T-helper 1 cell treated with Interleukin-12 subunit alpha and Interleukin-12 subunit beta and Interleukin-4 antibody, amounts not matched to agents 30 μg/mL and 1 μg/mL, for 36 hours (primary cell): ENCODE results near the gene NINJ2.
"Not testable (repeated sequence)": the region's sequence is repeated elsewhere in the genome, so short reads cannot be mapped to it uniquely, and the experiment has no call there.

Experiments
- H3K27ac Mint-ChIP-seq: one replicate; pipeline ENCODE4 v1.8.0; 2021; ENCODE audit warnings: mild to moderate bottlenecking, mixed read lengths
- H3K27me3 Mint-ChIP-seq: one replicate; pipeline ENCODE4 v1.8.0; 2021; ENCODE audit warnings: low read depth, mixed read lengths
- H3K36me3 Mint-ChIP-seq: one replicate; pipeline ENCODE4 v1.8.0; 2021; ENCODE audit warnings: low read depth, mixed read lengths
- H3K4me1 Mint-ChIP-seq: one replicate; pipeline ENCODE4 v1.8.0; 2021; ENCODE audit warnings: low read depth, mixed read lengths
- H3K4me3 Mint-ChIP-seq: one replicate; pipeline ENCODE4 v1.8.0; 2021; ENCODE audit warnings: mild to moderate bottlenecking, moderate library complexity, mixed read lengths
- H3K9me3 Mint-ChIP-seq: one replicate; pipeline ENCODE4 v1.8.0; 2021; ENCODE audit warnings: mixed read lengths

The NINJ2 gene

DNA sequence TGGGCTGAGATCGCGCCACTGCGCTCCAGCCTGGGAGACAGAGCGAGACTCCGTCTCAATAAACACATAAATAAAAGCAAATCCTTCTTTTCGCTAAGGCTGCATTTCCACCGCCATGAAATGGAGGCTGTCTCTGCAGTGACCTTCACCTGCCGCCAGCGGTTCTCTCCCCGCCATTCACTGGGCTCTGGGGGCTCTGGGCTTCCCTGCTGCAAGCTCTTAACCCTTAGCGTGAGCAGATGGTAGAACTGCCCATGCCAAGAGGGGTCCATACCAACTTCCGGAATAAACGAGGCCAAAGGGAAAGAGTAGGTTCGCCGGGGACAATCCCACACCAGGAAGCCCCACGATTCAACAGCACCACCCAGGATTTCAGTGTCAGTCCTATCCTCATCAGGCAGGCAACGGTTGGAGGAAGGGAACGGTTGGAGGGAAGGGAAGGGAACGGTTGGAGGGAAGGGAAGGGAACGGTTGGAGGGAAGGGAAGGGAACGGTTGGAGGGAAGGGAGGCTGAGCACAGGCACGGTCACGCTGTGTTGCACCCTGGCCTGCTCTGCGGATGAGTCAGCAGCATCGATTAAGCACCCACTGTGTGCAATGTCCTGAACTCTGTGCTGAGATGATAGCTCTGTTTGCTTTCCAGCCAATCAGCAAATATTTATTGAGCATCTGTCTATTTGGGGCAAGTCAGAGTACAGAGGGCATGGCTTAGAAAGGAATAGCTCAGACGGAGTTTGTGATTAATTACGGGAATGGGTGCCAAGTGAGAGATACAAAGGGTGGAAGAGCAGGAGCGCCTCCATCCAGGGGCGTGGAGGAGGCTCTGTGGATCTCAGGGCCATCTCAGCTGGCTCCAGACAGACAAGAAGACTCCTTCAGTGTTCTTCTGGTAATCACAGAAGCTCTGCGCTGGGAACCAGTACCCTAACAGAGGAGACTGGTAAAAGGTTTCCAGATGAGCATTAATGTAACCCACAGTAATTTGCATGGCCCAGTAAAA is 77.9 kb downstream of the NINJ2 start:
- Mint-ChIP-seq H3K9me3 (peaks cover 4% of the 10 kb centered on the region), H3K27ac (no peak overlapping the region), H3K36me3 (peaks cover 6% of the 10 kb centered on the region), H3K27me3 (no peaks in the 10 kb centered on the region), H3K4me1 (peaks cover 4% of the 10 kb centered on the region), H3K4me3 (no peak overlapping the region)

DNA sequence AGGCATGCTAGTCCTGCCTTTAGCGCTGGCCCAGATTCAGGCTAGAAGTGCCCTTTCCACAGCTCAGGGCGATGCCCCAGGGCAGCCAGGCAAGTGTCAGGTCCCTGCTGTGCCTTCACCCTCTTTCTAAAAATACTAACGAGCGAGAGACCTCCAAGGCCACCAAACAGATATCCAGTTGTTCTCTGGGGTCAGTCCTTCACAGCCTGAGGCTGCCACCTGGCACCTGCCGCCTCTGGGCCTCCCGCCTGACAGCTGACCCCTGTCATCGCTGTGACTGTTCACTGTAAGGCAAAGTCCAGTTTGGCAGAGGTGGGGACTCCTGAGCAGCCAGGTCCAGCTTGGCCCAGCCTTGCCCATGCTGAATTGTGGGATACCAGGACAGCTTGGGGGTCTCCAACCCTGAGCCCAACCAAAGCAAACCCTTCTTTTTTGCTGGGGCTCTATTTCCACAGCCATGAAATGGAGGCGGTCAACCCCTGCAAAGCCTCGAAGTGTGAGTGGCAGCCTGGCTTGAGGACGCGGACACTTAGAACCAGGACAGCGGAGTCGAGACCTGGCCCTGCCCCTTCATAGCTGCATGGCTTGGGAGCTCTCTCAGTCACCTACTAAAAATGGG is 79.9 kb downstream of the NINJ2 start:
- H3K9me3 Mint-ChIP-seq = peaks cover 1% of the 10 kb centered on the region
- no peak overlapping the region for H3K27ac Mint-ChIP-seq
- H3K4me1 Mint-ChIP-seq = peaks cover 2% of the 10 kb centered on the region
- H3K4me3 Mint-ChIP-seq = no peak overlapping the region
- H3K36me3 Mint-ChIP-seq = peaks cover 3% of the 10 kb centered on the region
- no peaks in the 10 kb centered on the region for H3K27me3 Mint-ChIP-seq

DNA sequence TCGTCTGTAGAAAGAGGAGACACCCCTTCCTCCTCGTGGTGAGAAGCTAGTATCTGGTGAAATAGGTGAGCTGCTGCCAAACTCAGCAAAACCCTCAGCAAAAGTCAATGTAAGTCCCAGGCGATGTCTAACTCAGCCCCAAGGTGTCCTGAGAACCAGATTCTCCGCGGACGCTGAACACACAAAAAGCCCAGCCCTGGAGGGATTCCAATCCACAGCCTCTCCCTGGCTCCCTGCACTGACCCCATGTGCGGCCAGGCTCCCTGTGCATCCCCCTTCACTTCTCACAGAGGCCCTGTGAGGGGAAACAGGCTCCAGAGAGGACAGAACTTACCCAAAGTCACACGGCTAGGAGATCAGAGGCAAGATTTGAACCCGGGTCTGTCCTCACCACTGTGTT is 81.5 kb downstream of the NINJ2 start:
- no peaks in the 10 kb centered on the region for H3K36me3 Mint-ChIP-seq
- no peak overlapping the region for H3K27ac Mint-ChIP-seq
- peaks cover 4% of the 10 kb centered on the region for H3K4me1 Mint-ChIP-seq
- no peaks in the 10 kb centered on the region for H3K27me3 Mint-ChIP-seq
- no peak overlapping the region for H3K4me3 Mint-ChIP-seq
- H3K9me3 Mint-ChIP-seq = no peaks in the 10 kb centered on the region

DNA sequence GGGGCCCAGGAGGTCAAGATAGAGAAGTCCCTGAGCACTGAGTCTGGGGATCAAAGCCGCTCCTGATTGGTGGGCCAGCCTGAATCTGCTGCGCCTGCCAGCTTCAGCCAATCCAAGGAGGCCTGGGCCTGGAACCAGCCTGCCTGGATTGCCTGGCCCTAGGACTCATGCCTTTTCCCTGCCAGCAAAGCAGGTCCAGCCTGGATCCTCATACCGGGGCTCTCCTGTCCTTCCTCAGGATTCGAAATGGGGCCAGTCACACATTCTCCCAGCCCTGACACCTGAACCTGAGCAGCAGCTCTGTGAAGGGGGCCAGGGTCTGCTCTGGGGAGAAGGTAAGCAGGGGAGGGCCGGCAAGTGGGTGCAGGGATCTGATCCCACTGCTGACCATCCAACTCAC is 81.9 kb downstream of the NINJ2 start:
- Mint-ChIP-seq H3K4me3 (no peak overlapping the region), H3K27me3 (no peaks in the 10 kb centered on the region), H3K4me1 (peaks cover 7% of the 10 kb centered on the region), H3K36me3 (no peaks in the 10 kb centered on the region), H3K9me3 (no peaks in the 10 kb centered on the region), H3K27ac (no peak overlapping the region)

DNA sequence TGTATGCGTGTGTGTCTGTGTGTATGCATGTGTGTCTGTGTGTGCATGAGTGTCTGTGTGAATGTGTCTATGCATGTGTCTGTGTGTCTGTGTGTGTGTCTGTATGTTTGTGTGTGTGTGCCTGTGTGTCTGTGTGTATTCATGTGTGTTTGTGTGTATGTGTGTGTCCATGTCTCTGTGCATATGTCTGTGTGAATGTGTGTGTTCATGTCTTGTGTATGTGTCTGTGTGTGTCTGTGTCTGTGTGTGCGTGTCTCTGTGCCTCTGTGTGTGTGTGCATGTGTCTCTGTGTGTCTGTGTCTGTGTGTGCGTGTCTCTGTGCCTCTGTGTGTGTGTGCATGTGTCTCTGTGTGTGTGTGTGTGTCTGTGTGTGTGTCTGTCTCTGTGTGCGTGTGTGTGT is 82.4 kb downstream of the NINJ2 start:
- no peaks in the 10 kb centered on the region for H3K36me3 Mint-ChIP-seq
- no peaks in the 10 kb centered on the region for H3K9me3 Mint-ChIP-seq
- peaks cover 8% of the 10 kb centered on the region for H3K4me1 Mint-ChIP-seq
- H3K27ac Mint-ChIP-seq = no peak overlapping the region
- H3K4me3 Mint-ChIP-seq = no peak overlapping the region
- H3K27me3 Mint-ChIP-seq = no peaks in the 10 kb centered on the region

DNA sequence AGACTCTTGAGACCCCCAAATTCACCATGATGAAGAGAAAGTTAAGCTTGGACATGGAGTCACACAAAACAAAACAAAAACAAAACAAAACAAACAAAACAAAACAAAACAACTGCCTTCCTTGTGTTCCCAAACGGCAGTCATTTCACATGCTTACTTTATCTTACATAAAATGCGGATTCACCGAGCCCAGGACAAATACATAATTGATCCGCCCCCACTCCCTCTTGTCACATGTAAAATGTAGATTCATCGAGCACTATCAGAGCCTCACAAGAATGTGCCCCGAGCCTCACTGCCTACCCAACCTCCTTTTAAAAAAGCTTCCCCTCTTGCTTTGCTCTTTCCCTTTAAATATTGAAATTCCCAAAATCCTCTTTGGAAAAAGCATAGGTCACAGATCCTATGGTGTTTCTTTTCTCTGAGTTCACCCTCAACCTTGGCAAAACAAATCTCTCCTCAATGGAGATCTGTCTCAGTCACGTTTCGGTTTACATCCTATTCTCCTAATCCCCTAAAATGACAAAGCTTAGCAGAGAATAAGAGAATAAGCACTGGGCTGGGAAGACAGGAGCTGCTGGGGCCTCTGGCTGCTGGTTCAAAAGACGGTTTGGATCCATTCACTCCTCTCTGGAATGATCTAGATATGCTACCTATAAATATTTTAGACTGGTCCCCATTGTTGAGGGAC is 83.7 kb downstream of the NINJ2 start:
- no peaks in the 10 kb centered on the region for H3K36me3 Mint-ChIP-seq
- H3K4me1 Mint-ChIP-seq = peaks cover 8% of the 10 kb centered on the region
- H3K9me3 Mint-ChIP-seq = no peaks in the 10 kb centered on the region
- no peak overlapping the region for H3K27ac Mint-ChIP-seq
- H3K4me3 Mint-ChIP-seq = no peak overlapping the region
- no peaks in the 10 kb centered on the region for H3K27me3 Mint-ChIP-seq

DNA sequence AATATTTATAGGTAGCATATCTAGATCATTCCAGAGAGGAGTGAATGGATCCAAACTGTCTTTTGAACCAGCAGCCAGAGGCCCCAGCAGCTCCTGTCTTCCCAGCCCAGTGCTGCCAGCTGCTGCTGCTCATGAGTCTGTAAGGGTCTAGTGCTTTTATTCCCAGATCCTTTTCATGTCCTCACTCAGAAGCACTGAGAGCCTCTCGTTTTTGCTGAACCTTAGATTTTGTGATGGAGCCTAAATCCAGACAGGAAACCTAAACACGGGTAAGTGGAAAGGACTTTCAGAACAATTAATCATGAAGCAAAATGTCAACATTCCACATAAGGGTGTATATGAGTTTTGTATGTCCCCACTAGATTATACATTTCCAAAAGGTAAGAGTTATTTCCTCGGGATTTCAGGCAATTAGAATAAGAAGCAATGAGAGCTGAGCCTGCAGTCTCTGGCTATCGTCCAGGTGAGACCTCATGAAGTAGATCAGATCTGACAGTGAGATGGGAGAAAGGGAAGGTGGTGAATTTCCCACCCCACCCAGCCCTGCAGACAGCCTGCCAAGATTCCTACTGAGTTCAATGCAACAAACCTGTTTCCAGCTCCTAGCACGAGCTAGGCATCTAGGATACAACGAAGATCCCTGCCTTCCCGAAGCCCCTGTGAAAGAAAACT is 84.4 kb downstream of the NINJ2 start:
- no peaks in the 10 kb centered on the region for H3K9me3 Mint-ChIP-seq
- H3K4me1 Mint-ChIP-seq = peaks cover 10% of the 10 kb centered on the region

DNA sequence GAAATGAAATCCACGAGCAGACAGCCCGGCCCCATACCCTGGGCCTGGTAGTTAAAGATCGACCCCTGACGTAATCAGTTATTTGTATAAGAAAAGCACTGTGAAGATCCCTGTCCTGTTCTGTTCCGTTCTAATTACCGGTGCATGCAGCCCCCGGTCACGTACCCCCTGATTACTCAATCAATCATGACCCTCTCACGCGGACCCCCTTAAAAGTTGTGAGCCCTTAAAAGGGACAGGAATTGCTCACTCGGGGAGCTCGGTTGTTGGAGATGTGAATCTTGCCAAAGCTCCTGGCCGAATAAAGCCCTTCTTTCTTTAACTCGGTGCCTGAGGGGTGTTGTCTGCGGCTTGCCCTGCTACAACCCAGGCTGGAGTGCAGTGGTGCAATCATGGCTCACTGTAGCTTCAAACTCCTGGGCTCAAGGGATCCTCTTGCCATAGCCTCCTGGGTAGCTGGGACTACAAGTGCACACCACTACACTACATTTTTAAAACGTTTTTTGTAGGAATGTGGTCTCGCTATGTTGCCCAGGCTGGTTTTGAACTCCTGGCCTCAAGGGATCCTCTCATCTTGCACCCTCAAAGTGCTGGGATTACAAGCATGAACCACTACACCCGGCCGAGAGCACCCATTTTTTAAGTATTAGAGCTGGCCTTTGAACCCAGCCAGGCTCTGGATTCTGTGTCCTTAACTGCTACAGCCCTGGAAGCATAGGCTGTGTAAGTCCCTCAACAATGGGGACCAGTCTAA is 85.1 kb downstream of the NINJ2 start:
- H3K27me3 Mint-ChIP-seq, H3K27ac Mint-ChIP-seq, H3K36me3 Mint-ChIP-seq, H3K4me3 Mint-ChIP-seq, H3K9me3 Mint-ChIP-seq: not testable (repeated sequence)
- peaks cover 15% of the 10 kb centered on the region for H3K4me1 Mint-ChIP-seq

More for the DNA sequence above, 84.4 kb downstream of the NINJ2 start:
- no peak overlapping the region for H3K27ac Mint-ChIP-seq
- H3K27me3 Mint-ChIP-seq = no peaks in the 10 kb centered on the region
- H3K36me3 Mint-ChIP-seq = no peaks in the 10 kb centered on the region
- no peak overlapping the region for H3K4me3 Mint-ChIP-seq

DNA sequence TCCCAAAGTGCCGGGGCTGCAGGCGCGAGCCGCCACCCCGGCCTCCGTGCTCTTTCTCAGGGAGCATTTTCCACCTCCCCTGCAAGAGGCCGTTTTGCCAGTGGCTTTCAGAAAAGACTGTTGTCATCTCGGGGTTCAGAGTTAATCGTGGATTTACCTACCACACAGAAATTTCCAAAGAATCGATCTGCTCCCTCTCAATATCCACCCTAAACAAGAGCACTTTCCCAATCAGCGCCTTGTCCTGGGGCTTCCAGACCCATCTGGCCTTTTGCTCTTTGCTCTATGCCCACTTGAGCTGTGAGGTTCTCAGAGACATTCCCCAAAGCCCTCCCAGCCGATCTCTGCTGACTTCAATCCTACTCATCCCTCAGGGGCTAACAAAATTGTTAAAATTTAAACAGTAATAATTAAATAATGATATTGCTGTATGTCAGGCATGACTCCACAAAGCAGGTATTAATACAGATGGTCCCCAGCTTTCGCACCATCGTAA is 86.6 kb downstream of the NINJ2 start:
- H3K9me3 Mint-ChIP-seq = no peaks in the 10 kb centered on the region
- H3K4me3 Mint-ChIP-seq = peak overlapping the region; percentile 21
- H3K4me1 Mint-ChIP-seq = peaks cover 18% of the 10 kb centered on the region
- H3K27me3 Mint-ChIP-seq = no peaks in the 10 kb centered on the region
- H3K27ac Mint-ChIP-seq = no peak overlapping the region
- peaks cover 2% of the 10 kb centered on the region for H3K36me3 Mint-ChIP-seq

DNA sequence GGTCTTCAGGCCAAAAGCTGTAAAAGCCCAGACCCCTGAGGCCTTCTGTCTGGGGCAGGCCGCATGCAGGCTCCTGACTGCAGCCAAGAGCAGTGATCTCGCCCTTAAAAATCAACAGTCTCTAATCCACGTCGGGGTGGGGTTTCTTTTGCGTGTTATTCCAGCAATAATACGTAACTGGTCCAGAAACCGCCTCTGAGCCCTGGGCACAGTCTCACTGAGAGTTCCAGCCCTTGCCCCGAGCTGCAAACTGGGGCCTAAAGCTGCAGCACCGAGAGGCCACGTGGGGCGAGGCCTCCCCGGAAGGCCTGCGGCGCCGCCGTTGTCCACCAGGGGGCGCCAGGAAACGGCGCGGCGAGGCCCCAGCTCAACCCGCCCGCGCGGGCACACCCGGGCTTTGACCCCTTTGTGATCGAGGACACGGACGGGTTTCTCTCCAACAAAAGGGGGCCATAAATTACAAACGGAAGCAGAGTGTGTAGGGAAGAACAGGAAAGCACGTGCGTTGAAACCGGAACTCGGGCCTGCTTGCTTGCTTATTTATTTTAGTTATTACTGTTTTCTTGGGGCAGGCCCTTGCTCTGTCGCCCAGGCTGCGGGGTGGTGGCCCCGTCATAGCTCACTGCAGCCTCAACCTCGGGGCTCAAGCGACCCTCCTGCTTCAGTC is 87.2 kb downstream of the NINJ2 start:
- H3K4me3 Mint-ChIP-seq = peak overlapping the region; percentile 55
- peaks cover 18% of the 10 kb centered on the region for H3K4me1 Mint-ChIP-seq
- peak overlapping the region; percentile 77 for H3K27ac Mint-ChIP-seq
- H3K36me3 Mint-ChIP-seq = peaks cover 2% of the 10 kb centered on the region
- H3K9me3 Mint-ChIP-seq = no peaks in the 10 kb centered on the region
- H3K27me3 Mint-ChIP-seq = no peaks in the 10 kb centered on the region

DNA sequence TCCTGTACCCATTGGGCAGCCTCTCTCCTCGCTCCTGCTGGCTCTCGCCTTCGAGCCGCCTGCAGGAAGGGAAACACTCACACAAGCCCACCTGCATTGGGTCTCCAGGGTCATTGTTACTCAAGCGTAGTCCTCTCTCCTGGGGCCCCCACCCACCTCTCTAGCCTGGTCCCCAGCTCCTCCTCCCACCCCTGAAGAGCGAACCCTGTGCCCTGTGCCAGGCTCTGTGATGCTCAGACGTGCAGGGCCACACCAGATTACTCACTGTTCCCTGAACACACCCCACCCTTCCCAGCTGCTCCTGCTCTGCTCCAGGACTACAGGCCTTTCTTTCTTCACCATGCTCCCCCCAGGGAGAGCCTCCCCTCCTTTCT is 88.1 kb downstream of the NINJ2 start:
- H3K4me3 Mint-ChIP-seq = no peak overlapping the region
- H3K9me3 Mint-ChIP-seq = no peaks in the 10 kb centered on the region

DNA sequence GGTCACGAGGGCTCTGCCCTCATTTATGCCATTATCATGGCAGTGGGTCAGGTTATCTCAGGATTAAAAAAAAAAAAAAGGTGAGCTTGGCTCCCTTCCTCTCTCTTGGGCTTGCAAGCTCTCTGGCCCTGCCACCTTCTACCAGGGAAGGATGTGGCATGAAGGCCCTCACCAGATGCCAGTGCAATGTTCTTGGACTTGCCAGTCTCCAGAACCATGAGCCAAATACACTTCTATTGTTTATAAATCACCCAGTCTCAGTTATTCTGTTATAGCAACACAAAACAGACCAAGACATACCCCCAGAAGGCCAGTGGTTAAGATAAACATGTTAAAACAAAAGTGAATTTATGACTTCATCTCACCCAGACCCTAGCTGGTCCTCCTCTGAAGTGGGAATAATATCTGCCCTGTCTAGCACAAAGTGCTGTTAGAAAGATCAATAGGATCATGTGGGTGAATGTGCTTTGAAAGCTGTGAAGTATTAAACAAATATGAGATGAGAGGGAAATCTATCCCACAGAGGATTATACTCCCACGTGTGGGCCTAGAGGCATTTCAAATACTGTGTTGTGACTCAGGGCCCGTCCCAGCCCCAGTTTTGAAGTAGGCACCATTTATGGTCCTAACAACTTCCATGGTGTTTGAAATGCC is 88.6 kb downstream of the NINJ2 start:
- peak overlapping the region; percentile 21 for H3K27ac Mint-ChIP-seq
- peaks cover 20% of the 10 kb centered on the region for H3K4me1 Mint-ChIP-seq
- no peaks in the 10 kb centered on the region for H3K9me3 Mint-ChIP-seq

More for the DNA sequence above, 88.1 kb downstream of the NINJ2 start:
- peaks cover 2% of the 10 kb centered on the region for H3K36me3 Mint-ChIP-seq
- H3K27me3 Mint-ChIP-seq = no peaks in the 10 kb centered on the region
- no peak overlapping the region for H3K27ac Mint-ChIP-seq
- peaks cover 18% of the 10 kb centered on the region for H3K4me1 Mint-ChIP-seq

DNA sequence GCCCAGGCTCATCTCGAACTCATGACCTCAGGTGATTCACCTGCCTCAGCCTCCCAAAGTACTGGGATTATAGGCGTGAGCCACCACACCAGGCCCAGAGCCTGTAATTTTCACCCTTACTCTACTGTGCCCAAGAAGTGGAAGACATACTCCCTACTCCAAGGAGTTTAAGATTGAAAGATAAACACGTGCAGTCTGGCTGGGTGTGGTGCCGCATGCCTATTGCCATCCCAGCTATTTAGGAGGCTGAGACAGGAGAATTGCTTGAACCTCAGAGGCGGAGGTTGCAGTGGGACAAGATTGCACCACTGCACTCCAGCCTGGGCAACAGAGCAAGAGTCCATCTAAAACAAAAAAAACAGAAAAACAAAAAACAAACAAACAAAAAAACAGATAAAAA is 90.0 kb downstream of the NINJ2 start:
- no peak overlapping the region for H3K4me3 Mint-ChIP-seq
- H3K27me3 Mint-ChIP-seq = no peaks in the 10 kb centered on the region
- peaks cover 3% of the 10 kb centered on the region for H3K36me3 Mint-ChIP-seq
- peaks cover 27% of the 10 kb centered on the region for H3K4me1 Mint-ChIP-seq
- H3K9me3 Mint-ChIP-seq = no peaks in the 10 kb centered on the region
- H3K27ac Mint-ChIP-seq = peak overlapping the region; percentile 59

More for the DNA sequence above, 88.6 kb downstream of the NINJ2 start:
- Mint-ChIP-seq H3K36me3 (peaks cover 2% of the 10 kb centered on the region), H3K4me3 (no peak overlapping the region), H3K27me3 (no peaks in the 10 kb centered on the region)
